Stimulated activated CD8-positive, alpha-beta memory T cell treated with anti-CD3 and anti-CD28 coated beads, Interleukin-7, amount 100 ng/mL, for 1 hour (primary cell): ENCODE measurements around the gene AS3MT.
"Not testable (repeated sequence)": the region's sequence is repeated elsewhere in the genome, so short reads cannot be mapped to it uniquely, and the experiment has no call there.

ENCODE experiments used
- DNase-seq, 2 donors: peaks; one replicate each; pipeline ENCODE4 v3.0.0-alpha.2; 2020; ENCODE audit warnings: low read depth in 2 of 2

AS3MT gene

GRCh38 chr10:102855731-102856436, 13.4 kb upstream of the AS3MT start:
- DNase-seq, result not testable (repeated sequence)

- DNase-seq, result no peak
Observed at GRCh38 chr10:102856758-102857424, 12.4 kb upstream of the AS3MT start.

DNA sequence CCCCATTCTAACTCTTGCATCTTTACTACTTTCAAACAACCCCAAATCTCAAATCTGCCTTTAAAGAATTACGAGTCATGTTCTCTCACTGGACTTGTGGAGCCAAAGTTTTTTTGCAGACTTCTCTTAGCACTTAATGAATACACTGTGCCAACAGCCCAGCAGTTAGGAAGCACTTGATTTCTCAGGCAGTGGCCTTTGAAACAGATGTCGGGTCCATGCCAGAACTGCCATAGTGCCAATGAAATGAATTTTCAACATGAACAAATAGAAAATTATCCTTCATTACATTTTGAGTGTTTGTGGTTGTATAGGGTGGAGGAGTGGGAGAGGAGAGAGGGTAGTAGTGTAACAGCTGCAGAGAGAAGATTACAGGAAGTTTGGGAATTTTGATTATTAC, 9.4 kb upstream of the AS3MT start:
- no peak for DNase-seq

DNA sequence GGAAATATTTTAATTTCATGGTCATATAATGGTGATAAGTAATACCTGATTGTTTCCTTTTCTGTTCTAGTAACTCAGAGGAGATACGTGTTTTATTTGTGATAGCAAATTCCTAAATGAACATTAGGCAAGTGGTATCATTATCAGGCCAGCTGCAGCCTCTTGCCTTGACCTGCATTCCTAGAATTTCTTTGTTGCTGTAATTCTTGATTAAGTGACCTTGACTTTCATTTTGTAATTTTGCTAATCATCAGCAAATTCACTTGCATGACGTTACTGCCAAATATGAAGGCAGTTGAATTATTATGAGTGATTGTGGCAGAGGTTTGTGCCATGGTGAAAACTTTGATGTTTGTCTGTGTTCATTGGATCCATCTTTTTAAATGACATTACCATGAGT, 5.6 kb upstream of the AS3MT start:
- no peak for DNase-seq

GRCh38 chr10:102865620-102866019, 3.6 kb upstream of the AS3MT start:
- DNase-seq, result no peak

GRCh38 chr10:102868911-102869257, 386 bp upstream of the AS3MT start:
- no peak for DNase-seq

- DNase-seq, result no peak
Observed at GRCh38 chr10:102870221-102870620, 951 bp downstream of the AS3MT start.

GRCh38 chr10:102872163-102872562, 2.9 kb downstream of the AS3MT start:
- DNase-seq, result no peak

- no peak for DNase-seq
Observed at GRCh38 chr10:102876747-102877153, 7.5 kb downstream of the AS3MT start.

- DNase-seq, result no peak
Observed at GRCh38 chr10:102878629-102879028, 9.4 kb downstream of the AS3MT start.

DNA sequence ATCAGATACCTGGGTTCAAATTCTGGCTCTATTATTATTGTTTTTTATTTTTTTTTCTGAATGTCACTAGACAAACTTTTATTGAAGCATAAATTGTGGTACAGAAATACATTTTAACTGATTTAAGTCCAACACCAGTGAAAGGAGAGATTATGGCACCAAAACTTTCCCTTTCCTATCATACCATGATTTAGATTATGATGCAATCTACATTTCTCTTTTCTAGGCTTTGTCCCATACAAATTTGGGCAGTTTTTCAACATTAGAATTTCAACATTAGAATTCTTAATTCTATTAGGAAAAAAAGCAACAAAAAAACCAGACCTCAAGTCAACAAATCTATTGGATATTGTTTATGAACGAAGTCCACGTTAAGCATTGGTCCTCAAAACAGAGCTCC, 11.0 kb downstream of the AS3MT start:
- no peak for DNase-seq

- DNase-seq, result no peak
Observed at GRCh38 chr10:102888048-102888447, 18.8 kb downstream of the AS3MT start.

DNA sequence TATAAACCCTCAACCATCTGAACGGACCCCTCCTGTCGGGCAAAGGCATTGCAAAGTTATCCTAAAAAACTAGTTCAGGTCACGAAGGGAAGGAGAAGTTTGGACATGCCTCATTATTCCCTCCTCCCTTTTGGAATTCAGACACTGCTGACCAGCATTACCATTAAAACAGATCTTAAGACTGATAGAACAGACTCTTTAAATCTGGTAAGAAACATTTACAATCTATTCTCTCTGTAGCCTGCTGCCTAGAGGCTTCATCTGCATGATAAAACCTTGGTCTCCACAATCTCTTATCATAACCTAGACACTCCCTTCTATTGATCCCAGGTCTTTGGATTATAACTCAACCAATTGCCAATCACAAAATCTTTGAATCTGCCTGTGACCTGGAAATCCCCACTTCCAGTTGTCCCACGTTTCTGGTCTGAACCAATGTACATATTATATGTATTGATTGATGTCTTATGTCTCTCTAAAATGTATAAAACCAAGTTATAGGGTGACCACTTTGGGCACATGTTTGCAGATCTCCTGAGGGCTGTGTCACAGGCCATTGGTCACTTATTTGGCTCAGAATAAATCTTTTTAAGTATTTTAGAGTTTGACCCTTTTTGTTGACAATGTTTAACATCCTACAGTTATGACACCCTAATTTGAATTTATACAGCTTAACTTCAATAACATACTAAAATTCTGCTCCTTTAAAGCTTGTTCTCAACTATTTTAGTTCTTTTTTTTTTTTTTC, 25.4 kb downstream of the AS3MT start:
- DNase-seq, result no peak

- DNase-seq, result no peak
Observed at GRCh38 chr10:102900006-102900405, 30.7 kb downstream of the AS3MT start.

DNA sequence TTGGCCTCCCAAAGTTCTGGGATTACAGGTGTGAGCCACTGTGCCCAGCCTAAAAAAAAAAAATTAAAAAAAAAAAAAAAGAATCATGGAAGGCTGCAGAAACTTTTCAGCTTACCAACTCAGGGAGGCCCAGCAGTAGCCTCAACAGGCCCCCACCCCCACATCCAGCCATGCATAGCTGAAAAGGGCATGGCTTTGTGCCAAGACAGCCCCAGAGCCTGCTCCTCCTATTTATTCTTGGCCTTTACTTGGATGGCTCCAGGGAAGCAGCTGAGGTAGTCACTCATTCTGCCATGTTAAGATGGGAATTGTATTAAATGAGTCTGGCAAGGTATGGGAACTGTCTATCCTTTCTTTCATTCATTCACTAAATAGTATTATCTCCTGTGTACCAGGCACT, 35.1 kb downstream of the AS3MT start:
- no peak for DNase-seq

- DNase-seq, result no peak
Observed at GRCh38 chr10:102906507-102906906, 37.2 kb downstream of the AS3MT start.

- DNase-seq, result no peak
Observed at GRCh38 chr10:102914781-102915180, 45.5 kb downstream of the AS3MT start.

- no peak for DNase-seq
Observed at GRCh38 chr10:102916173-102916572, 46.9 kb downstream of the AS3MT start.

DNA sequence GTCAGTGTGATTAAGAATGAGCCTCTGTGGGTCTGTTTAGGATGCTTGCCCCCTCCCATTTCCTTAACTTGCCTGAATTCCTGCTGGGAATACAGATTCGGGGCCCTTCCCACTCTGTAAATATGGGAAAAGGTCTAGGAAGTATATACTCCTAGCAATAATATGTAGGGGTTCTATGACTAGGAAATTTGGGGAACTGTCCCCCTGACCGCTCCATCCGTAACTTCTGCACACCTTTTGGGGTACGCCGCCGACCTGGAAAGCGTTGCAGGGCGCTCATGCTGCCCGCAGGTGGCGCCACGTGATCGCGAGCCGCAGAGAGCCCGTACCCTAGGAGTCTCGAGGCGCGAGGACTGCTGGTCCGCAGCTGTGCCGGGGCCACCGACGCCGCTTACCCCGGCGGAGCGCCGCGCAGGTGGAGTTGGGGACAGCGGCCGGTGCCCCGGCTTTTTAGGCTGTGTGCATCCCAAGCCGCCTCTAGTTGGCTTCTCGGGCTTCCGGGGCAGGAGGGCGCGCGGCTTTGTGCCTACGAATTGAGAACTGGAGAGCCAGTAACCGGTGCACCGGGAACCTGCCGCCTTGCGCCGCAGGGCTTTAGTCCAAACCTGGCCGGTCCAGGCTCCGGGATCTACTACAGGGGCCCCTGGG, 48.2 kb downstream of the AS3MT start:
- DNase-seq, result peak; percentile 46 to 71

DNA sequence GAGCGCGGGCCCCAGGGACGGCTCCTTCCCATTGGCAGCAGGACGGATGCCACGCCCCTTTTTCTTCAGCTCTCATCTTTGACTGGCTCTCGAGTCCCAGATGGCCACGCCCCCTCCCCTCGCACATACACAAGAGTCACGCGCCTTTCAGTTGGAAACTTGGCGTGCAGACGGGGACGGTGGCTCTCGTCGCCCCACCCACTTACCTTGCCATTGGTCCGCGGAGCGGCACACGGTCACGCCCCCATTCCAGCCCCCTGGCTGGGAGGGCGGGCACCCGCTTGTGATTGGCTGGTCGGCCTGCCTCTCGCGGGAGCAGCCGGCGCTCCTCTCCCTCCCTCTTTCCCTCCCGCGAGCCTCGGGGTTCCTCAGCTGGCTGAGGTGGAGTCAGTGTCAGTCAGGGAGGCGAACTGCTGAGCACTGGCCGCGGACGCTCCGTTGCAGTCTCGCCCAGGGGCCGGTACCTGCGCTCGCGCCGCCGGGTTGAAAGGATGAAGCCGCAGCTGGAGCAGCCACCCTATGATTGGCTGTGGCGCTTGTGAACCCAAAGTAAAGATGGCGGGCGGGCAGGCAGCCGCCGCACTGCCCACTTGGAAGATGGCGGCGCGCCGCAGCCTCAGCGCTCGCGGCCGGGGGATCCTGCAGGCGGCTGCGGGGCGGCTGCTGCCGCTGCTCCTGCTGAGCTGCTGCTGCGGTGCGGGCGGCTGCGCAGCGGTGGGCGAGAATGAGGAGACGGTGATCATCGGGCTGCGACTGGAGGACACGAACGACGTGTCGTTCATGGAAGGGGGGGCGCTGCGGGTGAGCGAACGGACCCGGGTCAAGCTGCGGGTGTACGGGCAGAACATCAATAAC, 48.9 kb downstream of the AS3MT start, which contains the start of gene CNNM2:
TSS of gene CNNM2 (plus strand) at position 333 of the 855 bp plus-strand sequence. CDS start at position 520, 187 bp downstream.
- DNase-seq, result peak; percentile 96 to 98

DNA sequence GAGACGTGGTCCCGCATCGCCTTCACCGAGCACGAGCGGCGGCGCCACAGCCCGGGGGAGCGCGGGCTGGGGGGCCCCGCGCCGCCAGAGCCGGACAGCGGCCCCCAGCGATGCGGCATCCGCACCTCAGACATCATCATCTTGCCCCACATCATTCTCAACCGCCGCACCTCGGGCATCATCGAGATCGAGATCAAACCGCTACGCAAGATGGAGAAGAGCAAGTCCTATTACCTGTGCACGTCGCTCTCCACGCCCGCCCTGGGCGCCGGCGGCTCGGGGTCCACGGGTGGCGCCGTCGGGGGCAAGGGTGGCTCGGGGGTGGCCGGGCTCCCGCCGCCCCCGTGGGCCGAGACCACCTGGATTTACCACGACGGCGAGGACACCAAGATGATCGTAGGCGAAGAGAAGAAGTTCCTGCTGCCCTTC, 49.6 kb downstream of the AS3MT start:
- no peak for DNase-seq
